ENCODE measurements around the gene WIPF2.

The WIPF2 gene

GRCh38 chr17:40293363-40293762, 74.3 kb downstream of the WIPF2 start:
- H3F3A ChIP-seq (ENCODE audit: insufficient read depth): peaks cover 9% of the 10 kb centered on the region; the same call in 1 of the 2 replicates
- no peak overlapping the region for H3K9ac ChIP-seq (ENCODE audit: low read length)
- H3K79me2 ChIP-seq (ENCODE audit: insufficient read depth, low read length): peaks cover 34% of the 10 kb centered on the region
- H2AFZ ChIP-seq (ENCODE audit: low read depth, low read length, severe bottlenecking): no peak overlapping the region
- H3K36me3 ChIP-seq (ENCODE audit: low read length): peaks cover 61% of the 10 kb centered on the region
- H3K4me3 ChIP-seq (ENCODE audit: insufficient read depth, low read length, poor library complexity, severe bottlenecking): no peak overlapping the region
- no peak overlapping the region for H3K4me2 ChIP-seq (ENCODE audit: low read depth, low read length, poor library complexity, severe bottlenecking)
- TF ChIP-seq EZH2phosphoT487 (conservative IDR thresholded peaks at IDR 0.05; ENCODE audit: low read length): no peak
- no peak for TF ChIP-seq CTCF (IDR thresholded peaks at IDR 0.05; ENCODE audit: insufficient read depth, low read length, poor library complexity, severe bottlenecking)
- H3K27me3 ChIP-seq (ENCODE audit: low read length): no peaks in the 10 kb centered on the region
- H4K20me1 ChIP-seq (ENCODE audit: low read depth, low read length): peaks cover 11% of the 10 kb centered on the region
- no peaks in the 10 kb centered on the region for H3K9me2 ChIP-seq (replicated peaks; ENCODE audit: insufficient read depth, low read length)
- H3K9me3 ChIP-seq (ENCODE audit: insufficient read depth, low read length): no peaks in the 10 kb centered on the region
- no peak overlapping the region for H3K27ac ChIP-seq (ENCODE audit: low read depth, low read length)

DNA sequence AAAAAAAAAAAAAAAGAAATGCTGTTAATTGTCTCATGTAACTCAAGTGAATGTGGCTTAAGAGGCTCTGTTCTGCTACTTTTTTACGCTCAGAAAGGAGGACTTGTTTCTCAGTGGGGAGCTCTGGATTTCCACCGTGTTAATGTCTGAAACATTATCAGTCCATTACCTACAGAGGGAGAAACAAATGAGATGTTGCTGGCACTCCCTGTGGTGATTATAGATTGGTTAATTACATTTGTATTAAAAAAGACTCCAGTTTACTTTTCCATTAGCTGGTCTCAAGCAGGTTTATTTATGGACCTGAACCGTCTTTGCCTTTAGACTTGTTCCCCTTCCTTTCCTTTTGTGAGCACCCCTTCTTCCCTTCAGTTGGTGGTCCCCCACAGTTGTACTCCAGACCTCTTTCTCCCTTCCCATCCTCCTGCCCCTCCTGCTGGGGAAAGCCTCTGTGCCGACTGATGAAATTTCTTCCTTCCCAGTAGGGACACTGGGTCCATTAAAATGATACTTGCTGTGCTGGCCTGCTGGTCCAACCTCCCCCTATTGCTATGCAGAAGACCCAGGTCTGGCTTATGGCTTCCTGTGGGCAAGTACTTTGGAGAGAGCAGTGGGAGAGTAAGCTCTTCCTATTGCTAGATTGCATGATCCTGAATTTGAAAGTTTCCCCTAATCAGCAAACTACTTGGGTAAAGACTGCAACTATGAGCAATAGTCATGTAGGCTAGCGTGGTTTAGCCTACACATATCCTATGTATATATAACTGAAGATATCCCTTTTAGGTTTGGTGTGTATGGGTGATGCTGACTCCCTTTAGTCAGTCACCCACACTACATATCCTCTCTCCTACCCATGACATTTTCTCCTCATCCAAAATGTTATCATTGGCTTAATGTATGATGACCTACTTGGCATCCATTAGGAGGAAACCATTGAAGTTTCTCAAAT, 76.7 kb downstream of the WIPF2 start:
- Histone ChIP-seq H3K79me2 (ENCODE audit: insufficient read depth, low read length) (peaks cover 10% of the 10 kb centered on the region), H3F3A (ENCODE audit: insufficient read depth) (peaks cover 9% of the 10 kb centered on the region; the same call in 1 of the 2 replicates), H3K36me3 (ENCODE audit: low read length) (peaks cover 67% of the 10 kb centered on the region), H3K9ac (ENCODE audit: low read length) (no peak overlapping the region), H3K9me3 (ENCODE audit: insufficient read depth, low read length) (no peaks in the 10 kb centered on the region), H3K27ac (ENCODE audit: low read depth, low read length) (no peak overlapping the region), H3K4me2 (ENCODE audit: low read depth, low read length, poor library complexity, severe bottlenecking) (no peak overlapping the region), H3K9me2 (replicated peaks; ENCODE audit: insufficient read depth, low read length) (no peaks in the 10 kb centered on the region), H2AFZ (ENCODE audit: low read depth, low read length, severe bottlenecking) (no peak overlapping the region), H3K4me3 (ENCODE audit: insufficient read depth, low read length, poor library complexity, severe bottlenecking) (no peak overlapping the region), H4K20me1 (ENCODE audit: low read depth, low read length) (peaks cover 4% of the 10 kb centered on the region), H3K27me3 (ENCODE audit: low read length) (no peaks in the 10 kb centered on the region)
- TF ChIP-seq EZH2phosphoT487 (conservative IDR thresholded peaks at IDR 0.05; ENCODE audit: low read length) (no peak), CTCF (IDR thresholded peaks at IDR 0.05; ENCODE audit: insufficient read depth, low read length, poor library complexity, severe bottlenecking) (no peak)

DNA sequence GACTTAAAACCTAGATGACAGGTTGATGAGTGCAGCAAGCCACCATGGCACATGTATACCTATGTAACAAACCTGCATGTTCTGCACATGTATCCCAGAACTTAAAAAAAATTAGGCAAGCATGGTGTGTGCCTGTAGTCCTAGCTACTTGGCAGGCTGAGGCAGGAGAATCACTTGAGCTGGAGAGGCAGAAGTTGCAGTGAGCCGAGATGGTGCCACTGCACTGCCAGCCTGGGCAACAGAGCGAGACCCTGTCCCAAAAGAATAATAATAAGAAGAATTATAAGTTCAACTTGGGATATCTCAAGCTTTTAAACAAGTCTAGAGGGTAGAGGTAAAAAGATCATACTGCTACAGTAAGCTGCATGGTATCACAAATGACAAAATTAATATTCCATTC, 78.4 kb downstream of the WIPF2 start:
- peaks cover 20% of the 10 kb centered on the region; the same call in 1 of the 2 replicates for H3F3A ChIP-seq (ENCODE audit: insufficient read depth)
- H3K36me3 ChIP-seq (ENCODE audit: low read length): peaks cover 77% of the 10 kb centered on the region
- H3K4me2 ChIP-seq (ENCODE audit: low read depth, low read length, poor library complexity, severe bottlenecking): no peak overlapping the region
- no peak overlapping the region for H3K4me3 ChIP-seq (ENCODE audit: insufficient read depth, low read length, poor library complexity, severe bottlenecking)
- H4K20me1 ChIP-seq (ENCODE audit: low read depth, low read length): no peaks in the 10 kb centered on the region; the same call in 1 of the 2 replicates
- H3K79me2 ChIP-seq (ENCODE audit: insufficient read depth, low read length): peaks cover 3% of the 10 kb centered on the region; the same call in 1 of the 2 replicates
- H3K9ac ChIP-seq (ENCODE audit: low read length): no peak overlapping the region
- H3K9me2 ChIP-seq (replicated peaks; ENCODE audit: insufficient read depth, low read length): no peaks in the 10 kb centered on the region
- no peak for TF ChIP-seq CTCF (IDR thresholded peaks at IDR 0.05; ENCODE audit: insufficient read depth, low read length, poor library complexity, severe bottlenecking)
- TF ChIP-seq EZH2phosphoT487 (conservative IDR thresholded peaks at IDR 0.05; ENCODE audit: low read length): no peak
- no peak overlapping the region for H2AFZ ChIP-seq (ENCODE audit: low read depth, low read length, severe bottlenecking)
- H3K9me3 ChIP-seq (ENCODE audit: insufficient read depth, low read length): no peaks in the 10 kb centered on the region
- no peaks in the 10 kb centered on the region for H3K27me3 ChIP-seq (ENCODE audit: low read length)
- H3K27ac ChIP-seq (ENCODE audit: low read depth, low read length): no peak overlapping the region
